GM21390 (cell line): ENCODE results near the gene SHISA7.

Source experiments
- ATAC-seq: cut with Tn5 transposase; IDR thresholded peaks from one replicate; pipeline ENCODE4 v1.9.1; 2021; ENCODE audit not compliant: unreplicated experiment

SHISA7 gene

GRCh38 chr19:55391191-55391670 is 51.9 kb downstream of the SHISA7 start:
- ATAC-seq = no peak

DNA sequence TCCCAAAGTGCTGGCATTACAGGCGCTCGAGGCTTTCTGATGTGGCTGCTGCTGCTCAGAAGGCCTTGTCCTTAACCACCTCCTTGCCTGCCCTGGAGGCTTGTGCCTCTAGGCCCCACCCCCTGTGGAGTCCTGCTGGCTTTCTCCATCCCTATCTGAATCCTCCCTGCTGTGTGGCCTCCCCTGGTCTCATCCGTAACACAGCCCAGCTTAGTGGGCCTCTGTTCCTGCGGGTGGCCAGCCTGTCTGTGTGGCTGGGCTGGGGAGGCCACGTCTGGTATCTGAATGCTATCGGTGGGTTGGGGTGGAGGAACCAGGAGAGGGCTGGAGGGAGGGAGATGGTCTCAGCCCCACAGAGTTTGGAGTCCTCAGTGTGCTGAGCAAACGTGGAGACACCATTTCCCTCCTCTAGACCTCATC is 52.6 kb downstream of the SHISA7 start:
- ATAC-seq = no peak

GRCh38 chr19:55389386-55390317 is 53.4 kb downstream of the SHISA7 start:
- ATAC-seq = no peak

- no peak for ATAC-seq
These were observed 55.2 kb downstream of the SHISA7 start for GRCh38 chr19:55387736-55388497.

- ATAC-seq = no peak
These were observed 56.6 kb downstream of the SHISA7 start for GRCh38 chr19:55386493-55386971.

DNA sequence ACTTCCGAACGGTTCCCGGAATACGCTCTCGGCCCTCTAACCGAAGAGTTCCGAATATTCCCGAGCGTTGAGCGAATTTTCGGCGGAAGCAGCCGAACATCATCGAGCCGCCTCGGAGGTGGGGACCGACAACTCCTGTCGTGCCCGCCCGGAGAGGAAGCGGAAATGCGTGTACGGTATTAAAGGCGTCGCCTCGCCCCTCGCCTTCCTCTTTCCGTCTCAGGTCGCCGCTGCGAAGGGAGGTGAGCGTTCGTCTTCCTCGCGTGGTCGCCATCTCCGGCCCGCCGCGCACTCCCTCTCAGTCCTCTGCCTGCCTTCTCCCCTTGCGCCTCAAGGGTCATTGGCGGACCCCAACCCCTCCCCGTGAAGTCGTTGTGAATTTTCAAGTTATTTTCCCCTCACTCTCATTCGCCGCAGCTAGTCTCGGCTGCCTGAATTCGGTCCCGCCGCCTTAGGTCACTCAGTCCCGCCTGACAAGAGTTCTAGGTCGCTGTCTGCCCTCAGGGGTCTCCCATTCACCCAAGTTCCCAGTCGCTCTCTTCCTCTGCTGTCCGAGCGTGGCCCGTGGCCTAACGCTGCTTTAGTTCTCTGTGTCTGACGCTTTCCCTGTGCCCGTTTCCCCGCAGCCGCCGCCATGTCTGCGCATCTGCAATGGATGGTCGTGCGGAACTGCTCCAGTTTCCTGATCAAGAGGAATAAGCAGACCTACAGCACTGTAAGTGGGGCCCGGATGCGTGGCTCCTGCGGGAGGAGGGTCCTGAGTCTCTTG is 57.2 kb downstream of the SHISA7 start, which contains the start of gene RPL28:
Gene RPL28 (plus strand): TSS at position 209 of the 769 bp plus-strand sequence. CDS start 426 bp downstream, at position 635.
- ATAC-seq = peak; percentile 55

- peak; percentile 49 for ATAC-seq
These were observed 58.0 kb downstream of the SHISA7 start for GRCh38 chr19:55384920-55385723.

GRCh38 chr19:55384131-55384919 is 58.8 kb downstream of the SHISA7 start, which contains the start of gene TMEM238:
TSS of gene TMEM238 (minus strand) at chr19:55384292. CDS start at chr19:55384259, 33 bp downstream.
- ATAC-seq = no peak

- no peak for ATAC-seq
These were observed 59.6 kb downstream of the SHISA7 start for GRCh38 chr19:55383279-55384130.

- no peak for ATAC-seq
These were observed 60.5 kb downstream of the SHISA7 start for GRCh38 chr19:55382522-55383054.

DNA sequence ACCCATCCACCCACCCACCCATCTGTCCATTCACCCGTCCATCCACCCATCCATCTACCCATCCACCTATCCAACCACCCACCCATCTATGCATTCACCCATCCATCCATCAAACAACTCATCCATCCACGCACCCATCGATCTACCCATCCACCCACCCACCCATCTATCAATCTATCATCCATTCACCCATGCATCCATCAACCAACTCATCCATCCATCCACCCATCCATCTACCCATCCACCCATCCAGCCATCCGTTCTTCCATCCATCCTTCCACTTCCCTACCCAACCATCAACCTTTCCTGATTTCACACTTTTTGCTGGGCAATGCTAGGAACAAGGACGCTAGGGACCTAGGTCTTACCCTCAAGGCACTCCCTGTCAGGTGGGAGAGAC is 61.1 kb downstream of the SHISA7 start:
- ATAC-seq = no peak

GRCh38 chr19:55379174-55379573 is 63.9 kb downstream of the SHISA7 start:
- no peak for ATAC-seq
